A673 (cell line): ENCODE measurements around the gene LIMCH1. TPM values are rescaled to one million over a fixed set of nuclear protein-coding genes. Genes with fewer than 3 reads are reported as not detected.

Source experiments
- BruUV-seq: library from RNA; stranded (reverse); fragments of 400-500 nt; replicated peaks from 2 replicates; lab custom pipeline; 2021; lab: Mats Ljungman, UMichigan
- CTCF ChIA-PET: fragments of 300-600 bp; sonication (Branson Sonifier 250); formaldehyde crosslinking; loops from one replicate; lab custom pipeline; 2022; ENCODE audit warnings: antibody characterized with exemption; lab: Charles Lee
- POLR2A ChIA-PET: fragments of 300-600 bp; sonication (Branson Sonifier 250); formaldehyde crosslinking; loops from one replicate; lab custom pipeline; 2022; ENCODE audit warnings: antibody characterized with exemption; ENCODE audit not compliant: low non-redundant PET; lab: Charles Lee
- DNase-seq: peaks from one replicate; pipeline ENCODE4 v3.0.0-alpha.2; 2015; ENCODE audit warnings: low spot score
- H3K27ac ChIP-seq: fragments of 200-600 bp; sonication (generic); 2 replicates; pipeline ENCODE4 v1.5.1; 2016; ENCODE audit warnings: mixed run types, low read depth, mild to moderate bottlenecking, mixed read lengths, antibody characterized with exemption, low read length; ENCODE audit not compliant: poor library complexity, severe bottlenecking
- H3K27me3 ChIP-seq: fragments of 200-600 bp; sonication (generic); replicated peaks from 2 replicates; pipeline ENCODE4 v1.6.1; 2017; ENCODE audit warnings: mixed run types, low read depth, mild to moderate bottlenecking, mixed read lengths, antibody characterized with exemption, low read length; ENCODE audit not compliant: insufficient read depth, poor library complexity
- H3K36me3 ChIP-seq: fragments of 200-600 bp; sonication (generic); 2 replicates; pipeline ENCODE4 v1.6.1; 2016; ENCODE audit warnings: mixed run types, mild to moderate bottlenecking, mixed read lengths, antibody characterized with exemption, low read length; ENCODE audit not compliant: insufficient read depth, poor library complexity, severe bottlenecking
- H3K4me1 ChIP-seq: fragments of 200-600 bp; sonication (generic); 2 replicates; pipeline ENCODE4 v1.6.1; 2017; ENCODE audit warnings: mixed run types, mild to moderate bottlenecking, mixed read lengths, antibody characterized with exemption, low read length; ENCODE audit not compliant: insufficient read depth, poor library complexity, severe bottlenecking
- H3K4me3 ChIP-seq: fragments of 200-600 bp; sonication (generic); 2 replicates; pipeline ENCODE4 v1.5.1; 2016; ENCODE audit warnings: low read depth, mixed run types, mild to moderate bottlenecking, mixed read lengths, low read length; ENCODE audit not compliant: poor library complexity, severe bottlenecking
- H3K9me3 ChIP-seq: fragments of 200-600 bp; sonication (generic); 2 replicates; pipeline ENCODE4 v1.6.1; 2016; ENCODE audit warnings: mixed run types, low read depth, mild to moderate bottlenecking, mixed read lengths, antibody characterized with exemption, low read length; ENCODE audit not compliant: poor library complexity, severe bottlenecking
- EZH2 ChIP-seq: fragments of 200-600 bp; sonication (generic); IDR thresholded peaks from 2 replicates; pipeline ENCODE4 v1.6.1; 2017; ENCODE audit warnings: borderline replicate concordance, low read depth, mild to moderate bottlenecking, mixed read lengths, antibody characterized with exemption, low read length; ENCODE audit not compliant: poor library complexity, severe bottlenecking
- intact Hi-C: fragments of 100-400 bp; cut with micrococcal nuclease; formaldehyde crosslinking; loops from one replicate; pipeline ENCODE4 v1.10.0; 2022; ENCODE audit not compliant: unreplicated experiment
- total RNA-seq: library from RNA; stranded (reverse); gene quantifications from 2 replicates; pipeline ENCODE4 v1.2.3, GENCODE V29; 2021
- TF ChIP-seq, protein P1 (sequence below): fragments of 300-800, 200-600 bp; sonication (generic); conservative IDR thresholded peaks from 2 replicates; pipeline ENCODE4 v1.5.1; 2017; ENCODE audit warnings: low read depth, mild to moderate bottlenecking, antibody characterized with exemption, low read length, moderate library complexity, mixed read lengths

LIMCH1 gene
- total RNA-seq, 1 experiment from 2014 or later: 4.0 TPM

DNA sequence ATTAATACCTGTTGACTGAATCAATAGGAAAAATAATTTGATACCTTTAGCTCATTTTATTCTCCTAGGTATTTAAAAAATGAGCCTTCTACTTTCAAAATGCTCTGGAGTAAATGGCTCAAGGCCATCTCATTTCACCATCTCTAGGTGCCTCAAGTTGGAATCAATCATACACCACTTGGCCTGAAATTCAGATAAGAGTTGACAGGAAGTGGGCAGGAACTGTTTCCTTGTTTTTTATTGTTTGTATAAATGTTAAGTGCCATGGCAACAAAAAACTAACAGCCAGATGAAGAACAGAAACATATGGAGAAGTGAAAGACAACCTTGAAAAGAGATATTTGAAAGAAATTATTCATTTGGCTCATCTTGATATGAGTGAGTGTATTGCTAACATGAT, 12.4 kb downstream of the LIMCH1 start:
- Histone ChIP-seq H3K36me3 (no peaks in the 10 kb centered on the region), H3K9me3 (no peaks in the 10 kb centered on the region), H3K4me3 (no peak overlapping the region), H3K4me1 (no peaks in the 10 kb centered on the region), H3K27ac (no peak overlapping the region), H3K27me3 (no peaks in the 10 kb centered on the region)
- CTCF ChIA-PET: no interaction called here
- intact Hi-C loops: no loop called here
- BruUV-seq: no TSS peak
- TF ChIP-seq, protein P1, sequence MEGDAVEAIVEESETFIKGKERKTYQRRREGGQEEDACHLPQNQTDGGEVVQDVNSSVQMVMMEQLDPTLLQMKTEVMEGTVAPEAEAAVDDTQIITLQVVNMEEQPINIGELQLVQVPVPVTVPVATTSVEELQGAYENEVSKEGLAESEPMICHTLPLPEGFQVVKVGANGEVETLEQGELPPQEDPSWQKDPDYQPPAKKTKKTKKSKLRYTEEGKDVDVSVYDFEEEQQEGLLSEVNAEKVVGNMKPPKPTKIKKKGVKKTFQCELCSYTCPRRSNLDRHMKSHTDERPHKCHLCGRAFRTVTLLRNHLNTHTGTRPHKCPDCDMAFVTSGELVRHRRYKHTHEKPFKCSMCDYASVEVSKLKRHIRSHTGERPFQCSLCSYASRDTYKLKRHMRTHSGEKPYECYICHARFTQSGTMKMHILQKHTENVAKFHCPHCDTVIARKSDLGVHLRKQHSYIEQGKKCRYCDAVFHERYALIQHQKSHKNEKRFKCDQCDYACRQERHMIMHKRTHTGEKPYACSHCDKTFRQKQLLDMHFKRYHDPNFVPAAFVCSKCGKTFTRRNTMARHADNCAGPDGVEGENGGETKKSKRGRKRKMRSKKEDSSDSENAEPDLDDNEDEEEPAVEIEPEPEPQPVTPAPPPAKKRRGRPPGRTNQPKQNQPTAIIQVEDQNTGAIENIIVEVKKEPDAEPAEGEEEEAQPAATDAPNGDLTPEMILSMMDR: no peak
- TF ChIP-seq EZH2: no peak
- no peak for DNase-seq
- POLR2A ChIA-PET: no interaction called here

DNA sequence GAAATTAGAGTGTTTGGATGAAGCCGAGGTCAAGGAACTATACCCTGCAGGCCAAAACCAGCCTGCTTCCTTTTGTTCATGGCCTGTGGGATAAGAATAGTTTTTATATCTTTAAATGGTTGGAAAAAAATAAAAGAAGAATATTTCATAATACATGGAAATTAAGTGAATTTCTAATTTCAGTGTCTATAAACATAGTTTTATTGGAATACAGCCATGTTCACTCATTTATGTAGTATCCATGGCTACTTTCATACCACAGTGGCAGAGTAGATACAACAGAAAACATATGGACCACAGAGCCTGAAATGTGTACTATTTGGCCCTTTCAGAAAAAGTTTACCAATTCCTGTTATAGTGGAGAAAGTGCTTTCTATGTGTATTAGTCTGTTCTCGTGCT, 13.6 kb downstream of the LIMCH1 start:
- Histone ChIP-seq H3K36me3 (no peaks in the 10 kb centered on the region), H3K9me3 (no peaks in the 10 kb centered on the region), H3K27me3 (no peaks in the 10 kb centered on the region), H3K4me3 (no peak overlapping the region), H3K4me1 (no peaks in the 10 kb centered on the region), H3K27ac (no peak overlapping the region)
- BruUV-seq: no TSS peak
- POLR2A ChIA-PET: no interaction called here
- intact Hi-C loops: no loop called here
- CTCF ChIA-PET: no interaction called here
- TF ChIP-seq EZH2: no peak
- TF ChIP-seq, protein P1: no peak
- DNase-seq: no peak

DNA sequence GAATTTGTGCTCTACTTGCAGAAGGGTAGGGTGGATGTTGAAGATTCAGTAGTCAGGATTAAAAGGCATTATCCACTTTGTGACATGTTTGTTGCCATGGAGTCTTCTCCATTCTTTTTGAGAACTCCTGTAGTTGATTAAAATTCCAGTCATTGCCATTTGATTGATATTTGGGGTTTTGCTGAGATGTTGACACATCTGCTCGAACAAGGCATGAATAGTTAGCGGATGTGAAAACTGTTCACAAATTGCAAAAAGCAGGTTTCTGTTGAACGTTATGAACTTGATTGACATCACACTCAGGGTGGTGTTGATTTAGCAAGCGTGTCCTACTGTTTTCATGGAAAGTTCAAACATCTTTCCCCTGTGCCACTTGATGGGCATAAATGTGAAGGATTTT, 16.9 kb downstream of the LIMCH1 start:
- no TSS peak for BruUV-seq
- peaks cover 30% of the 10 kb centered on the region for H3K27me3 ChIP-seq

More for the DNA sequence above, 16.9 kb downstream of the LIMCH1 start:
- Histone ChIP-seq H3K9me3 (no peaks in the 10 kb centered on the region), H3K4me3 (no peak overlapping the region), H3K27ac (no peak overlapping the region), H3K4me1 (no peaks in the 10 kb centered on the region), H3K36me3 (no peaks in the 10 kb centered on the region)
- DNase-seq: no peak
- ChIA-PET POLR2A (no interaction called here), CTCF (no interaction called here)
- intact Hi-C loops: no loop called here
- TF ChIP-seq, protein P1: no peak
- TF ChIP-seq EZH2: no peak
